ENCODE data around the gene EBNA1BP2.
A peak's percentile ranks its signal among the peaks of the same experiment; 100 is the strongest.
"Not testable (repeated sequence)": the region's sequence is repeated elsewhere in the genome, so short reads cannot be mapped to it uniquely, and the experiment has no call there.

Gene EBNA1BP2

GRCh38 chr1:43172527-43172972 is 460 bp upstream of the EBNA1BP2 start:
- peak; percentile 75 for DNase-seq (ENCODE audit: low read depth)

GRCh38 chr1:43171312-43171875 is 696 bp downstream of the EBNA1BP2 start:
- no peak for DNase-seq (ENCODE audit: low read depth)

DNA sequence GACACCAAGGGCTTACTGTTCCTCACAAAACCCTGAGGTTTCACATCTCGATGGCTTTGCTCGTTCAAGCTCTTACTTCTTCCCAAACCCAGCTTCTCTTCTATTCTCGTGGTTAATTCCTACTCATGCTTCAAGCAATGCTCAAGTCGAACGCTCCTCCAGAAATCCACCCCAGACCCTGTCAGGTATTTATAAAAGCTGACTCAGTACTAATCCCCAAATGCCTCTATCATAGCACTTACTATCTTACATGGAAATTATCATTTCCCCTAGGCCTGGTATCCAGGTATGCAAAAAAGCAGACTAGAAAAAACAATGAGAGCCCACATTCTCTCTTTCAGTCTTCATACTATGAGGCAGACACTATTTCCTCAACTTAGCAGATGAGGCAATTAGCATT is 6.3 kb downstream of the EBNA1BP2 start:
- DNase-seq (ENCODE audit: low read depth) = no peak

DNA sequence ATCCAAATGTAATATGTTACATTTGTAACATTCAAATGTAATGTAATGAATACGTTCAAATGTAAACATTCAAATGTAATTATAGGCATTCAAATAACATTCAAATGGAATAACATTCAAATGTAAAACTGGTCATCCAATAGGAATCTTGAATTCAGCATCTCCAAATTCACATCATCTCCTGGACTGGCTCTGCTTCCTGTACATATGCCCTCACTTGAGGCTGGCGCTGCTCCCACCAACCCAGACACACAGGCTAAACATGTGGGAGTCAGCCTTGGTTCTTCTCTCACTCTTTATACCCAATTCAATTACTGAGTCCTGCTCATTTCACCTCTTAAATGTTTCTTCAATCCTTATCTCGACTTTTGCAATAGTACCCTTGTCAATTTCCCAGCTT is 6.9 kb downstream of the EBNA1BP2 start:
- DNase-seq (ENCODE audit: low read depth) = no peak

GRCh38 chr1:43156026-43156425 is 16.1 kb downstream of the EBNA1BP2 start:
- DNase-seq (ENCODE audit: low read depth) = no peak

DNA sequence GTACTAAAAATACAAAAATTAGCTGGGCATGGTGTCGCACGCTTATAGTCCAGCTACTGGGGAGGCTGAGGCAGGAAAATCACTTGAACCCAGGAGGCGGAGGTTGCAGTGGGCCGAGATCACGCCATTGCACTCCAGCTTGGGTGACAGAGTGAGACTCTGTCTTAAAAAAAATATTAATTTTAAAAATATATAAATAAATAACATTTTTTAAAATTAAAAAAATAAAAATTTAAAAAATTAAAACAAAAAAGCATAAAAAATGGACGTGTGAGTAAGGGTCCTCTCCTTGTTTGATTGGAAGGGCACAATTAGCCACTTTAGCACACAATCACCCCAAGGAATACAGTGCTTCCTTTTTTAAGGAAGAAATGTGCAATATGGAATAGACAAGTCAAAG is 18.6 kb downstream of the EBNA1BP2 start:
- no peak for DNase-seq (ENCODE audit: low read depth)

- DNase-seq (ENCODE audit: low read depth) = no peak
Observed at GRCh38 chr1:43152866-43153265, 19.2 kb downstream of the EBNA1BP2 start.

DNA sequence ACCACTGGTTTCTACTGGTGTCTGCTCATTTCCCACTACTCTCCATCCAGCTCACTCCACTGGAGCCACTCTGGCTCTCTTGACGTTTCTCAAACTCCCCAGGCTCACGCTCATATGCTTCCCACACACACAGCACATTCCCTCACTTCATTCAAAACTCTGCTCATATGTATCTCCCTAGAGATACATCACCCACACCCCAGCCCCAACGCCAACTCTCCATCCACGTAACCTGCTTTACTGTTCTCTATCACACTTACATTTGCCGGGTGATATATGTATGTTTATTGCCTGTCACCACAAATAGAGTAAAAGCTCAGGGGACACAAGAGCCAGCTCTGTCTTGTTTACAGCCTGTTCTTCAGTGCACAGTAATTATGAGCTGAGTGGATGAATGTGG is 22.2 kb downstream of the EBNA1BP2 start:
- DNase-seq (ENCODE audit: low read depth) = no peak

DNA sequence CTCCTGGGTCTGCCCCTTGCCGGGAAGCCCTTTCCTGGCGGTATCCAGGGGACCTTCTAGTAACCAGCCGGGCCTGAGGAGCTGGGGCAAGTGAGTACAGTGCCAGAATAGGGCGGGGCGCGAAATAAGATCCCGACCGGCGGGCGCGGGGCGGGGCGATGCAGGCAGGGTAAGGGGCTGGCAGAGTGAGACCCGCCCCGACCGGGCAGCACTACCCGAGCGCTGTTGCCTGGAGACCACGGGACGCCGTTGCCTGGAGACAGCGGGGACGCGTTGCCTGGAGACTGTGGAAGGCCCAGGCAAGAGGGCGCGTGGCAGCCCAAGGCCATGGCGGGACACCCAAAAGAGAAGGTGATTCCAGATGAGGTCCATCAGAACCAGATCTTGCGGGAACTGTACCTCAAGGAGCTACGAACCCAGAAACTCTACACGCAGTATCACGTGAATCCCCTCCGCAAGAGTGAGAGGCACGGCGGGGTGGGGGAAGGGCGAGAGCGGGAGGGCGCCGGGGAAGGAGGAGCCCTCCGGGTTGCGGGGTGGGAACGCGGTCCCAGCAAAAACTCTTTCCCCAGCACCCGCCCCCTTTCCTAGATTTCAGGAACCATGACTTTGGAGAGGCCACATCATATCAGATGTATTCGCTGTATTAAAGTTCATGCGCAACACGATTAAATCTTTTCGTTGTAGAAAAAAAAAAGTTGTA is 24.3 kb downstream of the EBNA1BP2 start:
- peak; percentile 14 for DNase-seq (ENCODE audit: low read depth)

- DNase-seq (ENCODE audit: low read depth) = no peak
Observed at GRCh38 chr1:43144237-43144636, 27.9 kb downstream of the EBNA1BP2 start.

DNA sequence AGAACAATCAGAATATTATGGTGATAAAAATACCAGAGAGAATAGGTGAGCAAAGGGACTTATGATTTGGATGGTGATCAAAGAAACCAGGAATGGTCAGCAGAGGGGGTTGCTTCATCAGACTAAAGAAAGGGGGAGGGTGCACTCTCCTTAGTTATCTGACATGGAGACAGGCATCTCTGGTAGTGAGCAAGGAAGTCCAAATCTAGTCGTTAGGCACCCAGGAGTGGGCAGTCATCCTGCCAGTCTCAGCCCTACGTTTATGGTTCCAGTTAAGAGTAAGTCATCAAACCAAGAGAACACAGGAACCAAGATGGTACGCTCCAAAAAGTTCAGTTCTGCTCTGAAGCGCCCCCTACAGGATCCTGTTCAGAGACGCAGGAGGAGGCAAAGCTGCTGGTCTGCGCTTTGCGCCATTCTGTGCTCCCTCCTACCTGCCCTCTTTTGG is 28.6 kb downstream of the EBNA1BP2 start:
- no peak for DNase-seq (ENCODE audit: low read depth)

- DNase-seq (ENCODE audit: low read depth) = no peak
Observed at GRCh38 chr1:43140583-43140982, 31.5 kb downstream of the EBNA1BP2 start.

DNA sequence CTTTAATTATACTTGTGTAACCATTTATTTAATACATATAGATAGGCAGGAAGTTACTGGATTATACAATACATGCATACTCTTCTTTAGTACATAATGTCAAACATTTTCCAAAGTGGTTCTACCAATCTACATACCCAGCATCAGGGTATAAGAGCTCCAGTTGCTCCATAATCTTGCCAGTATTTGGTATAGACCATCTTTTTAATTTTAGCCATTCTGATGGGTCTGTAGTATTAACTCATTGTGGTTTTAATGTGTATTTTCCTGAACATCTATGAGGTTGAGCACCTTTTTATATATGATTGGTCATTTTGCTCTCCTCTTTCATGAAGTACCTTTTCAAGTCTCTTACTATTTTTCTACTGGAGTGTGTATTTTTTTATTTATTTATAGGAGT is 32.1 kb downstream of the EBNA1BP2 start:
- no peak for DNase-seq (ENCODE audit: low read depth)

- DNase-seq (ENCODE audit: low read depth) = not testable (repeated sequence)
Observed at GRCh38 chr1:43139295-43139694, 32.8 kb downstream of the EBNA1BP2 start.

- DNase-seq (ENCODE audit: low read depth) = no peak
Observed at GRCh38 chr1:43137445-43138052, 34.5 kb downstream of the EBNA1BP2 start.

DNA sequence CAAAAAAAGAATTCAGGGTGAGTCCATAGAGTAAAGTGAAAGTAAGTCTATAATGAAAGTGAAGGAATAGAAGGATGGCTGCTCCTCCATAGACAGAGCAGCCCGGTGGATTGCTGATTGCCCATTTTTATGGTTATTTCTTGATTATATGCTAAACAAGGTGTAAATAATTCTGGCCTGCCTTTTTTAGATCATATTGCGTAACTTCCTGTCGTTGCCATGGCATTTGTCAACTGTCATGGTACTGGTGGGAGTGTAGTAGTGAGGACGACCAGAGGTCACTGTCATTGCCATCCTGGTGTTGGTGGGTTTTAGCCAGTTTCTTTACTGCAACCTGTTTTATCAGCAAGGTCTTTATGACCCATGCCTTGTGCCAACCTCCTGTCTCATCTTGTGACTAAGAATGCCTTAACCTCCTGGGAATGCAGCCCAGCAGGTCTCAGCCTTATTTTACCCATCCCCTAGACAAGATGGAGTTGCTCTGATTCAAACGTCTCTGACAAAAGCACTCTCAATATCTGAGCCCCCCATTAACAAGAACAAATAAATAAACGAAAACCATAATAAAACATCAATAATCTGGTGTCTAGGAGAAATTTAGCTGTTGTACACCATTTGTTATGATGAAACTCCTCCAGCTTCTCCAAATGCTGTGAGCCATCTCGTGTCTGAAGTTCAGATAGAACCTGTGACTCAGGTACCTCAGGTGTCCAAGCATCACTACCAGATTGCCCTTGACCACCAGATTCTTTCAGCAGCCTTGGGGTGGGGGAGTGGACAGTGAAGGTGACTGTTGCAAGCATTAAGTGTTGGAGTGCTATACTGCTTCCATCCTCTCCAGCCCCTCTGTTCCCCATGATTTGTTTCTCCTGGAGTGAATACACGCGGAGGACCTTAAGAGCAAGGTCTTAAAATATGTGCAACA is 36.0 kb downstream of the EBNA1BP2 start:
- DNase-seq (ENCODE audit: low read depth) = no peak

GRCh38 chr1:43134640-43135039 is 37.5 kb downstream of the EBNA1BP2 start:
- DNase-seq (ENCODE audit: low read depth) = no peak

- DNase-seq (ENCODE audit: low read depth) = no peak
Observed at GRCh38 chr1:43134068-43134467, 38.0 kb downstream of the EBNA1BP2 start.

DNA sequence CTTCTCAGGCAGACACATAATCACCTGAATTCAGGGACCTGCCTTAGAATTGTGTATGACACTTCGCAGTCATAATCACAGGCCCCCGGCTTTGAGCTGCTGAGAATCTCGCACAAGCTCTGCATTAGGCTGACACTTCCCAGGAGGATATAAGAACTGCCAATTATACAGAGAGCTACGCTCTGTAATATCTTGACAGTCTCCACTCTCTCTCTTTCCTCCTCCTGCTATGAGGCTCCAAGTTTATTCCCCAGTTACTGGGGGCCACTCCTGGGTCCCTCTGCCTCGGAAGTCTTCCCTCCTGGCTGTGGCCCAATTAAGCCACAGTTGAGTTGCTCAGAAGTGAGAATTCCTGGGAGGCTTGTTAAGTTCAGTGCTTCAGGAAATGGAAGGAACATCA is 42.7 kb downstream of the EBNA1BP2 start:
- no peak for DNase-seq (ENCODE audit: low read depth)

DNA sequence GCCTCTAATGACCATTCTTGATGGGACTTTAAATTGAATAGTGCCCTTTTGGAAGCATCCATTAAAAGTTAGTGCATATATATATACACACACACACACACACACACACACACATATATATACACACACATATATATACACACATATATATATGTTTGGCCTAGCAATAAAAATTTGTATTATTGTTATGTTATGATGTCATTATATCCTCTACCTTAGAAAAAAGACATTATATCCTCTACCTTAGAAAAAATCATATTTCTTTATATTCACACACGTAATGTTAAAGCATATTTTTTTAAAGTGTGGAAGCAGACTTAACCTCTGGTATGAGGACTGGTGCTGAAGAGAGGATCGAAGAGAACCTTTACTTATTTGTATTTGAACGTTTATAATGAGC is 43.3 kb downstream of the EBNA1BP2 start:
- DNase-seq (ENCODE audit: low read depth) = no peak

DNA sequence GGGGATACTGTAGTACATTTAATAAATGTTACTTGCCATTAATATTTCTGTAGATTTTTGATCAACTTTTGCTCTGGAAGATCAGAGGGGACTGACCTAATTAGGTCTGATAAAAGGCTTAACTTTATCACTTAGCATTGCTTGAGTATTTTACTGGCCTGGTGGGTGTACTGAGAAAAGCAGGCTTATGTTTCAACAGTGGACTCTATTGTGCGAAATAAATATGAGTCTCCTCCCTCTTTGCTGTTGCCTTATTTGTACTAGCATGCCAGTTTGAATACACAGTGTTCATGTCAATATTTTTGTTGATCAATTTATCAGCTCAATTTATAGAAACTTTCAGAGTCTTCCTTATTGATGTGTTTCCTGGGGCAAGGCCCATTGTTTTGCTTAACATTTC is 49.1 kb downstream of the EBNA1BP2 start:
- no peak for DNase-seq (ENCODE audit: low read depth)

GRCh38 chr1:43121256-43121900 is 50.7 kb downstream of the EBNA1BP2 start:
- no peak for DNase-seq (ENCODE audit: low read depth)
